WERI-Rb-1 (cell line): ENCODE measurements around the gene P2RX5.

ENCODE experiments used
- DNase-seq: peaks from one replicate; pipeline ENCODE4 v3.0.0-alpha.2; 2020
- H3K27ac ChIP-seq: fragments of 250-450 bp; sonication (Bioruptor Pico); 2 replicates; pipeline ENCODE4 v1.5.1; 2020; ENCODE audit warnings: mild to moderate bottlenecking, moderate library complexity
- H3K27me3 ChIP-seq: fragments of 250-450 bp; sonication (Bioruptor Pico); 2 replicates; pipeline ENCODE4 v1.5.1; 2021; ENCODE audit warnings: mild to moderate bottlenecking, low read depth, moderate library complexity; ENCODE audit not compliant: insufficient read depth, severe bottlenecking
- H3K36me3 ChIP-seq: fragments of 250-450 bp; sonication (Bioruptor Pico); 2 replicates; pipeline ENCODE4 v1.5.1; 2020; ENCODE audit warnings: mild to moderate bottlenecking, moderate library complexity
- H3K4me3 ChIP-seq: 2 replicates; pipeline ENCODE4 v1.5.1; 2011; ENCODE audit warnings: low read depth, mild to moderate bottlenecking, control low read depth, low read length
- H3K9me3 ChIP-seq: fragments of 250-450 bp; sonication (Bioruptor Pico); 2 replicates; pipeline ENCODE4 v1.5.1; 2021; ENCODE audit warnings: mild to moderate bottlenecking, moderate library complexity; ENCODE audit not compliant: severe bottlenecking
- CTCF ChIP-seq: IDR thresholded peaks from 2 replicates; pipeline ENCODE4 v1.5.1; 2011; ENCODE audit warnings: low read depth, mild to moderate bottlenecking, control low read depth, inconsistent platforms, low read length

P2RX5 gene

GRCh38 chr17:3689262-3690093 lies 6.5 kb downstream of the P2RX5 start:
- no peak for TF ChIP-seq CTCF

GRCh38 chr17:3688852-3689261 lies 7.1 kb downstream of the P2RX5 start:
- H3K27ac ChIP-seq = no peak overlapping the region
- DNase-seq = no peak
- no peak for TF ChIP-seq CTCF
- H3K27me3 ChIP-seq = no peaks in the 10 kb centered on the region
- H3K36me3 ChIP-seq = no peaks in the 10 kb centered on the region
- no peak overlapping the region for H3K4me3 ChIP-seq
- H3K9me3 ChIP-seq = no peaks in the 10 kb centered on the region

More at GRCh38 chr17:3689262-3690093, 6.5 kb downstream of the P2RX5 start:
- Histone ChIP-seq H3K9me3 (no peaks in the 10 kb centered on the region), H3K36me3 (no peaks in the 10 kb centered on the region), H3K27me3 (no peaks in the 10 kb centered on the region), H3K4me3 (no peak overlapping the region), H3K27ac (no peak overlapping the region)
- no peak for DNase-seq

- no peak overlapping the region for H3K27ac ChIP-seq
- H3K9me3 ChIP-seq = no peaks in the 10 kb centered on the region
- H3K36me3 ChIP-seq = no peaks in the 10 kb centered on the region
- no peak for DNase-seq
- H3K4me3 ChIP-seq = no peak overlapping the region
- TF ChIP-seq CTCF = no peak
- no peaks in the 10 kb centered on the region for H3K27me3 ChIP-seq
These were observed 7.9 kb downstream of the P2RX5 start for GRCh38 chr17:3688027-3688553.

DNA sequence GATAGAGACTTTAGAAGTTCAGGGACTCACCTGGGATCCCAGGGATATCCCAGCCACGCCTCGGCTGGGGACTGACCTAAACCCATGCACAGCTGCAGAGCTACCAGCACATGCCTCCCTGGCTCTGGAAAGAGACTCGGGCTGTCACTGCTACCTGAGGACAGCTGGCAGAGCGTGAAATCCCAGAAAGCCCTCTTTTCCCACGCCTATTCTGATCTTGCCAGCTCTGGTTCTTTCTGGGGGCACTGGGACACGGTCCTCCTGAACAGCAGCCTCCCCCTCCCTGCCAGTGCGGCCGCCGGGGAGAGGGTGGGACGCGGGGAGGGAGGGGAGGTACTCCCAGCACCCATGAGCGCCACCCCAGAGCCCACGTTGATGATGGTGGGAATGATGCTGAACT lies 10.8 kb downstream of the P2RX5 start:
- TF ChIP-seq CTCF = no peak
- Histone ChIP-seq H3K27ac (no peak overlapping the region), H3K4me3 (no peak overlapping the region), H3K9me3 (no peaks in the 10 kb centered on the region), H3K27me3 (no peaks in the 10 kb centered on the region), H3K36me3 (no peaks in the 10 kb centered on the region)
- DNase-seq = no peak

DNA sequence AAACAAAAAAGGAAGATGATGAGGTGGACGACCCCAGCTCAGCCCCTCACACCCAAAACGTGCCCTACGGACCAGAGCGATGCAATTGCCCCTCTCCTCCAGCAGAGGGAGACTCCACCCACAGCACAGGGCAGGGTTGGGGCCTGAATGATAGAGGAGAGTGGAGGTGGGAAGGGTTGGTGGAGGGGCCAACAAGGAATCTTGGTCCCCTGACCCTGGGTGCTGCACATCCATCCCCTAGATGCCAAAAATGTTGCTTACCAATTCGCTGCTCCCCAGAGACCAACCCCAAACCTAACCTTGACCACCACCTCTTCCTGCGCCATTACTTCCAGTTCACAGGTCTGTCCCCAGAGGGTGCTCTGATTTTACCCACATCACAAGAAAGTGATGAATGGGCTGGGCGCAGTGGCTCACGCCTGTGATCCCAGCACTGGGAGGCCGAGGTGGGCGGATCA lies 12.9 kb downstream of the P2RX5 start:
- no peak overlapping the region for H3K4me3 ChIP-seq
- DNase-seq = peak; percentile 44
- no peaks in the 10 kb centered on the region for H3K9me3 ChIP-seq
- H3K36me3 ChIP-seq = no peaks in the 10 kb centered on the region
- peak; percentile 98 for TF ChIP-seq CTCF
- H3K27me3 ChIP-seq = no peaks in the 10 kb centered on the region
- H3K27ac ChIP-seq = no peak overlapping the region

GRCh38 chr17:3682033-3682432 lies 13.9 kb downstream of the P2RX5 start:
- Histone ChIP-seq H3K9me3 (no peaks in the 10 kb centered on the region), H3K27ac (no peak overlapping the region), H3K27me3 (no peaks in the 10 kb centered on the region), H3K4me3 (no peak overlapping the region), H3K36me3 (no peaks in the 10 kb centered on the region)
- DNase-seq = no peak
- TF ChIP-seq CTCF = no peak
